ENCODE results near the gene RAB40B.

DNA sequence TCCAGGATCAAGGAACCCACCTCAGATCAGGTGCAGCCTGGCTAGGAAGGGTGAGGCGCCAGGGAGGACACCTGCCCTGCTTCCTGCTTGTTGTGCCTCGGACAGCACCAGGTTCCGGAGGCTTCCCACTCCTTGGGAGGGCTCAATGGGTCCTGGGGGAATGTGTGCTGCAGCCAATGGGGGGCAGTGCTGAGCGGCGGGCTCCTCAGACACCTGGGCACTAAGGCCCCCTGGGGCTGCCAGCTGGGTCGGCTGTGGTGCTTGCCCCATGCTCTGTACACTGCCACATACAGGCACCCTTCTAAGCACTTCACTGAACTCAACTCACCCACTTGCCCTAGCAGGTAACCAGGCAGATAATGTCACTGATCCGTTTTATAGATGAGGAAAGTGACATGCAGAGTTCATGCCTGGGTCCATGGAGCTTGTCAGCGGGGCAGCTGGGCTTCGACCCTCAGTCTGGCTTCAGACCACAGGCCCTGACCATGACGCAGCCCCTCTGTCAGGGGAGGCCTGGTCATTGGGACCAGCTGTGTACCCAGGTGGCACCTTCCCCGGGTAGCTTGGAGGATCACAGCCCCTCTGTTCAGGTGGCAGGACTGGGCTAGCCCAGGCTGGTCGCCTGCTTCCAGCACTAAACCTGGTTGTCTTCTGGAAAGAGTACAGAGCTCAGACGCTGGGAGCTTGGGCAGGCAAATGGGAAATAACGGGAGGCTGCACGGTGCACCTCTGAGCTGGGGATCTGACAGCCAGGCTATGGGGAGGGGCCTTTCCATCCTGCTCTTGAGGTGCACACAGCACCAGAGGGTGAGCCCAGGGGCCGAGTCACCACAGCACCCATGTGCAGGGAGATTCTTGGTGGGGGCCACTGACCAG is 45.1 kb upstream of the RAB40B start:
- TF ChIP-seq CTCF (IDR thresholded peaks at IDR 0.05) (no peak), EZH2 (IDR thresholded peaks at IDR 0.05; ENCODE audit: borderline replicate concordance, insufficient read depth, low read depth, low read length, poor library complexity, severe bottlenecking) (no peak)

Data from B cell (primary cell).